ENCODE results near the gene ASB13. TPM values are rescaled to one million over a fixed set of nuclear protein-coding genes. Genes with fewer than 3 reads are reported as not detected.

The ASB13 gene
- total and polyA plus RNA-seq, 2 of the 13 experiments (the other 11 are each of a cell fraction or from before 2014, with no cell fraction given), result 9.3 to 15.4 TPM

- TF ChIP-seq ZBED4 (CRISPR knock-in tag; IDR thresholded peaks at IDR 0.05; ENCODE audit: borderline replicate concordance) (peak; percentile 74; the same call in 1 of the 2 replicates), AKAP8 (CRISPR knock-in tag; IDR thresholded peaks at IDR 0.05) (peak; percentile 73; the same call in 1 of the 2 replicates), ZNF33B (CRISPR knock-in tag; IDR thresholded peaks at IDR 0.05) (peak; percentile 87; the same call in 1 of the 2 replicates), ZNF790 (CRISPR knock-in tag; IDR thresholded peaks at IDR 0.05; ENCODE audit: borderline replicate concordance) (peak; percentile 81; the same call in 1 of the 2 replicates), ZNF564 (CRISPR knock-in tag; IDR thresholded peaks at IDR 0.05) (peak; percentile 74; the same call in 1 of the 2 replicates), KDM2A (CRISPR knock-in tag; IDR thresholded peaks at IDR 0.05; ENCODE audit: borderline replicate concordance, low read depth) (peak; percentile 91), ZNF260 (CRISPR knock-in tag; IDR thresholded peaks at IDR 0.05; ENCODE audit: borderline replicate concordance, low read depth) (no peak), SNAPC5 (CRISPR knock-in tag; IDR thresholded peaks at IDR 0.05; ENCODE audit: borderline replicate concordance) (0 out of 2 replicates have a peak, but pooled peaks have one; percentile 67), MTA3 (CRISPR knock-in tag; IDR thresholded peaks at IDR 0.05) (no peak), U2AF1 (optimal IDR thresholded peaks at IDR 0.05; ENCODE audit: low read depth, low read length) (no peak), ZNF550 (CRISPR knock-in tag; IDR thresholded peaks at IDR 0.05; ENCODE audit: borderline replicate concordance) (peak; percentile 83; the same call in 1 of the 2 replicates), ZNF280B (CRISPR knock-in tag; IDR thresholded peaks at IDR 0.05; ENCODE audit: borderline replicate concordance) (peak; percentile 97), FOXJ3 (CRISPR knock-in tag; IDR thresholded peaks at IDR 0.05; ENCODE audit: borderline replicate concordance) (peak; percentile 64; the same call in 1 of the 2 replicates), PAXIP1 (CRISPR knock-in tag; conservative IDR thresholded peaks at IDR 0.05) (no peak; the same call in 1 of the 2 replicates), CBX1 (IDR thresholded peaks at IDR 0.05; ENCODE audit: low read depth) (peak; percentile 88), MLLT10 (CRISPR knock-in tag; IDR thresholded peaks at IDR 0.05) (no peak), ZUFSP (CRISPR knock-in tag; IDR thresholded peaks at IDR 0.05; ENCODE audit: borderline replicate concordance) (no peak)
Measured at GRCh38 chr10:5684318-5684970, 18.0 kb upstream of the ASB13 start, which contains the start of gene TASOR2 (continued).
